ENCODE results near the gene TRIM8. TPM values are rescaled to one million over a fixed set of nuclear protein-coding genes. Genes with fewer than 3 reads are reported as not detected.
"Not testable (repeated sequence)": the region's sequence is repeated elsewhere in the genome, so short reads cannot be mapped to it uniquely, and the experiment has no call there.

TRIM8 gene
- total RNA-seq, 1 experiment from 2014 or later: 73.4 TPM

DNA sequence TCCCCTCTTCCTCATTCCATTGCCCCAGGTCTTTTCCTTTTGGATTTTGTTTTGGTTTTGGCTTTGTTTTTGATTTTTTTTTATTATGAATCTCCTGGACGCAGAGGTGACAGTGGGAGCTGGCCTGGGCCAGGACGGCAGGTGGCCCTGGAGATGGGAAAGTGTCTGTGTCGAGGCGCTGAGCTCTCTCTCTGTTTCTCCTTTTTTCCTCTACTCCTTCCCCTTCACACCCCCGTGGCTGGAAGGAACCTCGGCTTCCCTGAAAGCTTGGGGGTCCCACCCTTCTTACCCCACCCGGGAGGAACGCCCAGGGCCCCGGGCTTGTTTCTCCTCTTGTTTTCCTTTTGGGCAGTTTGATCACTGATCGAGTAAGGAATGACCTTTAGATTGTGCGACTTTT, 13.2 kb downstream of the TRIM8 start:
- DNase-seq (ENCODE audit: low read depth): no peak
- in situ Hi-C loops (cut with HindIII; ENCODE audit: low pct_unique_long_range_greater_than_20kb, low sequenced_read_pairs): no loop called here

DNA sequence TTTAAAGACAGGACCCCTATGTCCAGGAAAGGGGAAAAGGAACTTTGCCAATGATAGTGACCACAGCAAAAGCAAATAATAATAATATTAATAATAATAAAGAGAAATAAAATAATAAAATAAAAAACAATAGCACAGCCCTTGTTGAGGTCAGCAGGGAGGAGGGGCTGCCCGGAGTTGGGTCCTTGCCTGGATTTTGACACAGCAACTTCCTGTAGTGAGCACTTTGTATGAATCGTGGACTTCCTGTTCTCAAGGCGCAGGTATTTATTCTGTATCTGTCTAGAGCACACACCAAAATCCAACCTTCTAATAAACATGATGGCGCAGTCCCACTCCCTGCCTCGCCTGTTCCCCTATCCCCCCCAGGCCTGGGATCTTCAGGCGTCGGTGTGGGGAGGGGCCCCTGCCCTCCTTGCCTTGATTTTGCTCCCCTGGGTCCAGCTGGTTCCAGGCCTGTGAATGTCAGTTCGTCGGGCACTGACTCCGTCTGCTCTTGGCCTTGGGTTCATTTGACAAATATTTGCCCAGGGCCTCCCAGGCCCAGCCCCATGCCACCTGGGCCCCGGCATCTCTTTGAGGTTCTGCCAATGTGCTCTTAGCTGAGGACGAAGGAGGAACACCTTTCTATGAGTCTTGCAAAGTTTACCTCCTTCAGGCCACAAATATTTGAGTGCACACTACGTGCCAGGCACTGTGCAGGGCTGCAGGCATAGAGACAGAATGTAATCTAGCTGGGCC, 13.9 kb downstream of the TRIM8 start:
- DNase-seq (ENCODE audit: low read depth): no peak
- in situ Hi-C loops (cut with HindIII; ENCODE audit: low pct_unique_long_range_greater_than_20kb, low sequenced_read_pairs): no loop called here

DNA sequence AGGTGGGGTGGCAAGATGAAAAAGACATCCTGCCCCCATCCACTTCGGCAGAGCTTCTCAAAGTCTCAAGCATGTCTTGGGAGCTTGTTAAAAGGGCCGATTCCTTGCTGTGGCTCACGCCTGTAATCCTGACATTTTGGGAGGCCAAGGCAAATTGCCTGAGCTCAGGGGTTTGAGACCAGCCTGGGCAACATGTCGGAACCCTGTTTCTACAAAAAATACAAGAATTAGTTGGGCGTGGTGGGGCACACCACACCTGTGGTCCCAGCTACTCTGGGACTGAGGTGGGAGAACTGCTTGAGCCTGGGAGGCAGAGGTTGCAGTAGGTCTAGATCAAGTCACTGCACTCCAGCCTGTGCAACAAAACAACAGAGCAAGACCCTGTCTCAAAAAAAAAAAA, 14.5 kb downstream of the TRIM8 start:
- in situ Hi-C loops (cut with HindIII; ENCODE audit: low pct_unique_long_range_greater_than_20kb, low sequenced_read_pairs): no loop called here
- DNase-seq (ENCODE audit: low read depth): no peak

DNA sequence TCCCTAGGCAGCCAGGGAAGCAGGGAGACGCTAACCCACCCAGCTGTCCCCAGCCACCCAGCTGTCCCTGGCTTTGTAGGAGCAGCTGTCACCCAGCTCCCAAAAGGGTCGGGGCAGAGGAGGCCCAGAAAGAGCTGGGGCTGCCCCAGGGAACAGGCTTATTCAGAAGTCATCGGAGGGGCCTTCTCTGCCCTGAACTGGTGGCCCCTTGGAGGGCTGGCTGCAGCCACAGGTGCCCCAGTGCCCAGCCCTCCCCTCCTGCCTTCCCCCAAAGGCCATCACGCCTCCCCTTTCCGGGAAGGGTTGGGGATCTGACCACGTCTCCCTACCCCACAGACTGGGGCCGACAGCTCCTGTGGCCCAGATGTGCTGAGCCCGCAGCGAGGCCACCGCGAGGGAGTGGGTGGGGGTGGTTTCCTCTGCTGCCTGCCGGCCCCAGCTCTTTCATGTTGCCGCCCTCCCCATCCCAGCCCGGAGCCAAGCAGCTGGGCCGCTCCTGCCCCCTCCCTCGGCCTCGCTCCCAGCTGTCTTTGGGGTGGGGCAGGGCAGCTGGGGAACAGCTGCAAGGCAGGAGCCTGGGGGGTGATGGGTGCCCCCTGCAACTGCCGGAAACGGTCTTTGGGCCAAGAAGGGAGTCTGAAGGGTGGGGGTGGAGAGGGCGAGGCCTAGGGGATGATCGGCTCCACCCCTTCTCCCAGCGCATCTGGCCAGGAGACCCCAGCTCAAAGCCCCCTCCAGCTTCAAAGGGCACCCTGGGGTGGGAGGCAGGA, 16.8 kb downstream of the TRIM8 start:
- DNase-seq (ENCODE audit: low read depth): no peak
- in situ Hi-C loops (cut with HindIII; ENCODE audit: low pct_unique_long_range_greater_than_20kb, low sequenced_read_pairs): no loop called here

DNA sequence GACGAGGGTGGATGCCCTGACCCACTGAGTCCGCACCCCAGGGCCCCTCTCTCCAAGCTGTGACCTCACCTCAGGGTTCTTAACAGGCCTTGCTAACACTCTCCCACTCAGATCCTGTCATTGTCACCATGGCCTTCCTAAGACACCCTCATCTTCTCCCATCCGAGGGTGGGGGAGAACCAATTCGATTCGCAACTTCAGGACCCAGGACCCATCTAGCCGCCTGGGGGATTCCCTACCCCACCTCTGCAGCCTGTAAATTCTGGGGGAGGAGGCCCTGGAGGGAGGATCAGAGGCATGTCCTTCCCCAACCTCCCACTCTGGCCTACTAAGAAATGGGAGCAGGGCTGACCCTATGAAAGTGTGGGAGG, 17.4 kb downstream of the TRIM8 start:
- in situ Hi-C loops (cut with HindIII; ENCODE audit: low pct_unique_long_range_greater_than_20kb, low sequenced_read_pairs): no loop called here
- no peak for DNase-seq (ENCODE audit: low read depth)

DNA sequence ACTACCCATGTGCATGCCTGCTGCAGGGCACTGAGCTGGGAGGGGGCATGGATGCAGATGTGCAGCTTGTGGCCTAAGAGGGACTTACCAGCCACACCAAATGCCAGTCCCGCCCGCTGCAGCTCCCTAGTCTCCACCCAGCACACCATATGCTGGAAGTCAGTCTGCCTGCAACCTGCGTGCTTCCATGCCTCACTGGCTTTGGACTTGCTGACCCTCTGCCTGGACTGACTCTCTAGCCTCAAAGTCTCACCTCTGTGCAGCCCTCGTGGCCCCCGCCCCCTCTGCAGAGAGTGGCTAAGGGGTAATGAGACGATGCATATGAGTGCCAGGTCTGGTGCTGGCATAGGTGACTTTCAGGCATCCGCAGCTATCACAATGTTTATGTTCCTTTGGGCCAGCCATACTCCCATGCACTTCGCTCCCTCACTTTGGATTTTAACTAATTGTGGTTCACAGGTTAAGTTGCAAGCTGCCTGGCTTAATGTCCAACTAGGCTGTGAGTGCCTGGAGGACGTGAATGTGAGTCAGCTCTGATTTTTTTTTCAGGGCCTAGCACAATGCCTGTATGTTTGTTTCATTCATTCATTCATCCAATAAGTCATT, 21.7 kb downstream of the TRIM8 start:
- DNase-seq (ENCODE audit: low read depth): peak; percentile 99
- in situ Hi-C loops (cut with HindIII; ENCODE audit: low pct_unique_long_range_greater_than_20kb, low sequenced_read_pairs): no loop called here

DNA sequence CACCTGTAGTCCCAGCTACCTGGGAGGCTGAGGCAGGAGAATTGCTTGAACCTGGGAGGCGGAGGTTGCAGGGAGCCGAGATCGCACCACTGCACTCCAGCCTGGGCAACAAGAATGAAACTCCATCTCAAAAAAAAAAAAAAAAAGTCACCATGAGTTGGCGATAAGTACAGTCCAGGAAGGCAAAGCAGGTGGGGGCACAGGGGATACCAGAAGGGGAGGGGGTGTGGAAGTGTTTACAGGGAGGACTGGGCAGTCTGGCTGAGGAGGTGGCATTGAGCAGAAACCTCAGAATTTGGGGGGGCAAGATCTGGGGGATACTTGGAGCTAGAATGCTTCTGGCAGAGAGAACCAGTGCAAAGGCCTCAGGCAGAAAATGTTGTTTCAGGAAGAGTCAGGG, 23.1 kb downstream of the TRIM8 start:
- in situ Hi-C loops (cut with HindIII; ENCODE audit: low pct_unique_long_range_greater_than_20kb, low sequenced_read_pairs): not testable (repeated sequence)
- peak; percentile 54 for DNase-seq (ENCODE audit: low read depth)

DNA sequence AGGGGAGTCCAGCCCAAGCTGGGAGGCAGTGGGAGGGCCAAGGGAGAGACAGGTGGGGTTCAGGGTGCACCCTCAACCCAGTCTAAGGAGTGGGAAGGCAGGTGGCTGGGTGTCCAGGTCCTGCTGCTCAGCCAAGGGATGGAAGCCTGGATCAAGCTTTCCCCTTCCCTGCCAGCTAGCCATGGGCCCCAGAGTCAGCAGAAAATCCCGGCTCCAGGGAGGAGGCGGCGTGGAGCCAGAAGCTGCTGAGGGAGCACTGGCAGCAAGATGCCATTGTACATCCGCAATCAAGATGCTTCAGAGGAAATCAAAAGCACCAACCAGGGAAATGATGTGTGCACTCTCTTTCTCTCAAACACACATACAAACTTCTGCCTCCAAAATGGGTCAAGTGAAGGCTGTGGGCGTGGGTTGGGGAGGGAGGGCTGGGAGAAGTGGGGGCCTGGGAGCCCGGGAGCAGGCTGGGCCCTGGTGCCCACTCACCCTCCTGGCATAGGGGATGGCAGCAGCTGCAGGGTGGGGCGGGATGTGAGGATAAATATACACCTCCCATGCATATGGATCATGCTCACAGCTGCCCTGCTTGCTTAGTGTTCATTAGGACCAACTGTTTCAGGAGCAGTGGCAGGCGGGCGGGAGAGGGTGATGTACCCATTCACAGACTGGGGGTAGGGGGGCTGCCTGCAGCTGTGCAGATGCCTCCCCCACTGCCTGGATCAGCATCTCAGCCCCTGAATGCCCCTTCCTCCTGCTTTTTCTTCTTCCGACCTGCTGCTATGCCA, 24.2 kb downstream of the TRIM8 start:
- DNase-seq (ENCODE audit: low read depth): no peak
- in situ Hi-C loops (cut with HindIII; ENCODE audit: low pct_unique_long_range_greater_than_20kb, low sequenced_read_pairs): no loop called here

DNA sequence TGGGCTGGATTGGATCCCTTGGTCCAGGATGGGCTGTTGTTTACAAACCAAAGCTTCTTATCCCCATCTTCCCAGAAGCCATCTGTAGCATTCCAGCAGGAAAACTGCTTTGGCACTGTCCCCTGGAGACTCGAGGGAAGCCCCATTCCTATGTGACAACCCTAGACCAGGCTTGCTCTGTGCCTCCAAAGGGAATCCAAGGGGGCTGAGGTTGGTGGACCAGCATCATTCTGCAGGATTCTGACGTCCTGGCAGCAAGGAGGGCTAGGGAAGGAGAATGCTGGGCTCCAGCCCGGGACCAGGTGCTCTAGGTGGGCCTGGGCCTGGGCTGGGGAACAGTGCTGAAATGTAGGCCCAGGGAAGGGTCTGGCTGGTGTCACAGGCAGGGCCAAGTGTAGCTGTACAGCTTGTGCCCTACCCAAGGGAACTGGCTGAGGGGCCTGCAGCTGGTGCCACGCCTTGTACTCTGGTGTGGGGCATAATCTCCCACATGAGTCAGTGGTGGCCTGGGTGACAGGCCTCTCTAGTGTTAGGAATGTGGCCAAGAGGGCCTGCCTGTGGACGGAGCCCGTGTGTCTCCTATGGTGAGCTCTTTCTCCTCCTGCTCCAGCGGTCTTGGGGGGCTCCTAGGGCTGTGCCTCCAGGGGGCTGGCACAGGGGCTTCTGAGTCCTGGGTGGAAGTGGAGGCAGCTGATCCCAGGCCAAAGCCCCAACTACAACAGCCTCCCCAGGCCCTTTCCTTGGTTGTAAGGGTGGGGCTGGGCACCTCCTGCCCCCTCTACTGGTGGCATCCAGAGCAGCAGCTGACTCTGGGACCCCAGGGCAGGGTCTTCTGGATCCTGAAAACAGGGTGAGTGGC, 25.2 kb downstream of the TRIM8 start:
- peak; percentile 60 for DNase-seq (ENCODE audit: low read depth)

DNA sequence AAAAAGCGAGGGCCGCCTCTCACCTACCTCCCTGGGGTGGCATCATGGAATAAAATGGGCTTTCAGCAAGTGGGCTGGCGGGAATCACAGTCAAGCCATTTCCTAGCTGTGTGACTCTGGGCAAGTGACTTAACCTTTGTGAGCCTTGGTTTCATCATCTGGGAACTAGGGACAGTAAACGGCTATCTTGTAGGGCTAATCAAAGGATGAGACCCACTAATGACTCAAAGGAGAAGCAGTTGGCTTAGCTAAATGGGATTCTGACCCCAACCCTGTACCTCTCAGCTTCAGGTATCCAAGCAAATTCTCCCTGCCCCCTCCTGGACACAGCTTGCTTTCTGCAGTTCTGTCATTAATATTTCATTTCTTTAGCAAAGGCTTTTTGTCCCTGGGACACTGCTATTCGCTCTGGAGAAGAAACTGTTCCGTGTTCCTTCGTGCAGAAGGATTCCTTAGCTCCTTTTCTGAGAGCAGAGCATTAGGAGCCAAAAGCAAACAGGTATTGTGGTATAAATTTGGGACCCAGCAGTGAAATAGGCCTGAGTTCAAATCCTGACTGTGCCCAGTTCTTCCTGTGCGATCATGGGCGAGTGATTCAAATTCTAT, 25.9 kb downstream of the TRIM8 start:
- in situ Hi-C loops (cut with HindIII; ENCODE audit: low pct_unique_long_range_greater_than_20kb, low sequenced_read_pairs): no loop called here
- DNase-seq (ENCODE audit: low read depth): no peak

More for the DNA sequence above, 25.2 kb downstream of the TRIM8 start:
- in situ Hi-C loops (cut with HindIII; ENCODE audit: low pct_unique_long_range_greater_than_20kb, low sequenced_read_pairs): no loop called here

DNA sequence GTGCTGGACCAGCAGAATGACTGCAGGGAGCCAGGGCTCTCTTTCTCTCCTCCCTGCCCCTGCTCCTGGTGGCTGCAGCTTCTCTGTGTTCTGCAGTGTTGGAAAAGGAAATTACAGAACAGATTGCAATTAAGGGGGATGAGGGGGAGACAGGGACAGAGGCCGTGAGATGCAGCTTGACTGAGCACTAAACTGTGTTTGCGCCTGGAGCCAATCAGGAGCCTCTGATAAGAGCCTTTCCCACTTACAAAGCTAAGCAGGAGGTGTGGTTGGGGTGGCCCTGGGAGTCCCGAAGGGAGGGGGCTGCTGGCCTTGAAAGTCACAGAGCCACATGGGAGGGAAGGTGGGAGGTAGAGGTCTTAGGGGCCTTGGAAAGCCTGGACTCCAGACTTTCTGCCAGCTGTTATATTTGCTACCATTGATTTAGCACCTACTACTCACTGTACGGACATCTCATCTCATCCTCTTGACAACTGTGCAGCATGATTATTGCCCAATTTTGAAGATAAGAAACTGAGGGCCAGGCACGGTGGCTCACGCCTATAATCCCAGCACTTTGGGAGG, 26.7 kb downstream of the TRIM8 start:
- in situ Hi-C loops (cut with HindIII; ENCODE audit: low pct_unique_long_range_greater_than_20kb, low sequenced_read_pairs): no loop called here
- DNase-seq (ENCODE audit: low read depth): no peak

DNA sequence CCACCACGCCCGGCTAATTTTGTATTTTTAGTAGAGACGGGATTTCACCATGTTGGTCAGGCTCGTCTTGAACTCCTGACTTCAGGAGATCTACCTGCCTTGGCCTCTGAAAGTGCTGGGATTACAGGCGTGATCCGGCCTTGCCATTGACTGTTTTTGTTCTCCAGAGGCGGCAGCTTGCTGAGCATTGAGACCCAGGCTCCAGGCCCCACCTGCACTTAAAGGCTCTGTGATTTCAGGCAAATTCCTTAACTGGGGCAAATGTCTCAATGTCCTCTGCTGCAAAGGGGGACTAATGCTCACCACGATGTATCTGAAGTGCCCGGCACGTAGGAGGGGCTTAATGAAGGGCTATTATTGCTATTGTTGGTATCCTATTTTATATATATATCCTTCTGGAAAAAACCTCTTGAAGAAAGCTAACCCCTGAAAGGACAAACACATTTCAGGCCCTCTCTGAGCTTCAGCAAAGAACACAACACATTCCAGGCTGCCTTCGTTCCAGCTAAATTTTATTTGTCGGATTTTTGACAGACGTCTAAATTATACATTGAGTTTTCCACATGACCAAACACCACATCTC, 29.0 kb downstream of the TRIM8 start:
- in situ Hi-C loops (cut with HindIII; ENCODE audit: low pct_unique_long_range_greater_than_20kb, low sequenced_read_pairs): no loop called here
- no peak for DNase-seq (ENCODE audit: low read depth)

DNA sequence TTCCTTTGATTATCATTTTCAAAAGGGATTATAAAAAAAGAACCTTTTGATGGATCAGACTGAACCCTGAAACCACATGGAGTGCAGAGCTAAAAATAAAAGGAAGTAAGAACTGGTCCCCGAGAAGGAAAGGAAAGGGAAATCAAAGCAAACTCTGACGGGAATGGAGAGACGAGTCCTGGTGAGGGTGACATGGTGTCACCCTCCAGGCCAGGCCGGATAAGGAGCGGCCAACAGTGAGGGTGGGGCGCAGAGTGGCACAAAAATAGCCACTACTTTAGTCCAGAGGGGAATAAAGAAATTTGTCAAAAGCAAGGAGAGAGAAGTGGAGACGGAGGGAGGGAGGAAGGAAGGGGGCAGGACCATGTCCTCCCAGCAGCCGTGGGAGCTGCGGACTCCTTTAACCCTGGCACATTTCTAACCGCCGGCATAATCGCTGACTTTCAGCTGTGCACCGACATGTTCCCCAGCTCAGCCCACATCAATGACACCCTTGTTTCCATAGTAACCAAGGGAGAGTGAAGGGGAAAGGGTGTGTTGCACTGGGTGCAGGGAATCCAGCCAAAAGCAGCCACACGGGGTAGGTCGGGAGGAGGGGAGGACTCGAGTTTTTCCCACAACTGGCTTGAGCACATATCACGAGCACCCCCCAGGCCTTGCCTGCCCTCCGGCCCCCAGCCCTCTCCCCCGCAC, 29.7 kb downstream of the TRIM8 start:
- in situ Hi-C loops (cut with HindIII; ENCODE audit: low pct_unique_long_range_greater_than_20kb, low sequenced_read_pairs): no loop called here
- DNase-seq (ENCODE audit: low read depth): no peak

DNA sequence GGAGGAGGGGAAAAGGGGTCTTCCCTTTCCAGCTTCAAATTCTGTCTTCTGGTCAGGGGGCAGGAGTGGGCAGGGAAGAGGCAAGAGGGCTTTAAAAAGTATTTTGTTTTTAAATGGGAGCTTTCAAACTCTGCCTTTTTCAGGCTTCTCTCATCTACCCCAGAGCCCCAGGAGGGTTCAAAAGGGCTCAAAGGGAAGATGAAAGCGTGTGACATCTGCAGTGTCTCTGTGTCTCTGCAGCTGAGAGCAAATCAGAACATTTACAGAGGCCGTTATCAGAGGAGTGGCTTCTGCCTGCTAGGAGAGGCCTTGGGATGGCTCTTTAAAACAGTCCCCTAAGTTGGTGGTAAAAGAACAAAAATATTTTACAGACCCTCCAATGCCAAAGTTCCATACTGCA, 30.3 kb downstream of the TRIM8 start:
- in situ Hi-C loops (cut with HindIII; ENCODE audit: low pct_unique_long_range_greater_than_20kb, low sequenced_read_pairs): no loop called here
- no peak for DNase-seq (ENCODE audit: low read depth)

DNA sequence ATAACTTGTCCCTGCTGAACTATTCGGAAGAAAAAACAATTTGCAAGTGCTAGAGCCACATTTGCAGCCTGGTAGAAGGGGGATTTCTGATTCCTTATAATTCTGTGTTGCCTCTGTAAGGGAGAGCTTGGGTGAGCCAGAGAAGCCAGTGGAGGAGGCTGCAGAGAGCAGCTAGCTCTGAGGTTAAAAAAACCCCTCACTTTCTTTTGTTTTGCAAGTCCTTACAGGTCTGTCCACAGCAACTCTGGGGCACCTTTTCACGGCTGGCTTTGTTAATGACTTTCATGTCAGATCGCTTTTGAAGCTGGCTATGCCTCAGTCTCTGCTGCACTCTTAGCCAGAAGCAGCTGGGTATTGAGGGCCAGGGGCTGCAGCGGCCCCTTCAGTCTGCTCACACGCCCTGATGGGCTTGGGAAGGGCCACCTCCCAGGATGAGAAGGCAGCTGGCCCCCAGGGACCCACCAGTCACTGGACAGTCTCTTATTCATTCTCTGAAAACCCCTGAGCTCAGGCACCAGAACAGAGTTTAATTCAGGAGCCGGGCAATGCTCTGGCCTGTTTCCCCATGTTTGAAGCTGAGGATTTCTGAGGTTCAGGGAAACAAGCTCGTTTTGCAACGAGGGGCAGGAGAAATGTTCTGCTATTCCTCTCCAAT, 30.9 kb downstream of the TRIM8 start:
- DNase-seq (ENCODE audit: low read depth): no peak
- in situ Hi-C loops (cut with HindIII; ENCODE audit: low pct_unique_long_range_greater_than_20kb, low sequenced_read_pairs): no loop called here
